Effector memory CD8-positive, alpha-beta T cell (primary cell): ENCODE measurements around the gene ISG20L2.
A peak's percentile ranks its signal among the peaks of the same experiment; 100 is the strongest.
"Not testable (repeated sequence)": the region's sequence is repeated elsewhere in the genome, so short reads cannot be mapped to it uniquely, and the experiment has no call there.

Experiments used
- ATAC-seq: fragments of 150-1000 bp; cut with Tn5 transposase; replicated peaks from 2 replicates; pipeline ENCODE4 v1.10.0; 2021; ENCODE audit warnings: mild to moderate bottlenecking, moderate library complexity
- DNase-seq, 3 experiments: peaks; one replicate each; pipeline ENCODE4 v3.0.0; 2021
- H3K27ac Mint-ChIP-seq, 2 donors: one replicate each; pipeline ENCODE4 v1.8.0; 2022; ENCODE audit warnings: mild to moderate bottlenecking in 2 of 2, mixed read lengths in 2 of 2, moderate library complexity in 2 of 2
- H3K27me3 Mint-ChIP-seq, 2 donors: one replicate each; pipeline ENCODE4 v1.8.0; 2022; ENCODE audit warnings: mixed read lengths in 2 of 2
- H3K36me3 Mint-ChIP-seq: one replicate; pipeline ENCODE4 v1.8.0; 2022; ENCODE audit warnings: mild to moderate bottlenecking, moderate library complexity, mixed read lengths; ENCODE audit not compliant: insufficient read depth
- H3K4me1 Mint-ChIP-seq, 2 donors: one replicate each; pipeline ENCODE4 v1.8.0; 2022; ENCODE audit warnings: low read depth in 2 of 2, mixed read lengths in 2 of 2
- H3K4me3 Mint-ChIP-seq, 2 donors: one replicate each; pipeline ENCODE4 v1.8.0; 2022; ENCODE audit warnings: mild to moderate bottlenecking in 2 of 2, mixed read lengths in 2 of 2, moderate library complexity in 2 of 2
- H3K9me3 Mint-ChIP-seq, 2 donors: one replicate each; pipeline ENCODE4 v1.8.0; 2022; ENCODE audit warnings: mixed read lengths in 2 of 2

The ISG20L2 gene

DNA sequence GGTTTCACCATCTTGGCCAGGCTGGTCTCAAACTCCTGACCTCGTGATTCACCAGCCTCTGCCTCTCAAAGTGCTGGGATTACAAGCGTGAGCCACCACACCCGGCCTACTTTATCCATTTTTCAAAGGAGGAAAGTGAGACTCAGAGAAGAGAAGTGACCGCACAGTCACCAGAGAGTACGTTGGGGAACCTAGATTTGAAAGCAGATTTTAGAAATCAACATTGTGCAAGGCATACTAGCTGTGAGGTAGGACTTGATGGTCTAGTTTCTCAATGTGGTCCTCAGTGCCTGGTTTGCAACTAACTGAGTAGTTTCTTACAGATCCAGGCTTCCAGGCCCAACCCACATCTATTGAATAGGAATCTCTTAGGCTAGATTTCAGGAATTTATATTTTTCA, 37.1 kb upstream of the ISG20L2 start:
- H3K4me3 Mint-ChIP-seq: no peak overlapping the region
- peaks cover 13% of the 10 kb centered on the region for H3K36me3 Mint-ChIP-seq
- peaks cover 17 to 27% of the 10 kb centered on the region in 2 donors for H3K4me1 Mint-ChIP-seq
- no peak overlapping the region for H3K27ac Mint-ChIP-seq
- no peaks in the 10 kb centered on the region for H3K9me3 Mint-ChIP-seq
- DNase-seq (no peak), ATAC-seq (no peak)
- no peaks in the 10 kb centered on the region for H3K27me3 Mint-ChIP-seq

DNA sequence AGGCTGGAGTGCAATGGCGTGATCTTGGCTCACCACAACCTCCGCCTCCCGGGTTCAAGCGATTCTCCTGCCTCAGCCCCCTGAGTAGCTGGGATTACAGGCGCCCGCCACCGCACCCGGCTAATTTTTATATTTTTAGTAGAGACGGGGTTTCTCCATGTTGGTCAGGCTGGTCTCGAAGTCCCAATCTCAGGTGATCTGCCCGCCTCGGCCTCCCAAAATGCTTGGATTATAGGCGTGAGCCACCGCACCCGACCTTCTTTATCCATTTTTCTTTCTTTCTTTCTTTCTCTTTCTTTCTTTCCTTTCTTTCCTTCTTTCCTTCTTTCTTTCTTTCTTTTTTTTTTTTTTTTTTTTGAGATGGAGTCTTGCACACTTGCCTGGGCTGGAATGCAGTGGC, 36.6 kb upstream of the ISG20L2 start:
- not testable (repeated sequence) for H3K36me3 Mint-ChIP-seq, H3K27ac Mint-ChIP-seq, H3K4me3 Mint-ChIP-seq, ATAC-seq, DNase-seq, H3K27me3 Mint-ChIP-seq, H3K9me3 Mint-ChIP-seq
- peaks cover 16 to 23% of the 10 kb centered on the region in 2 donors for H3K4me1 Mint-ChIP-seq

DNA sequence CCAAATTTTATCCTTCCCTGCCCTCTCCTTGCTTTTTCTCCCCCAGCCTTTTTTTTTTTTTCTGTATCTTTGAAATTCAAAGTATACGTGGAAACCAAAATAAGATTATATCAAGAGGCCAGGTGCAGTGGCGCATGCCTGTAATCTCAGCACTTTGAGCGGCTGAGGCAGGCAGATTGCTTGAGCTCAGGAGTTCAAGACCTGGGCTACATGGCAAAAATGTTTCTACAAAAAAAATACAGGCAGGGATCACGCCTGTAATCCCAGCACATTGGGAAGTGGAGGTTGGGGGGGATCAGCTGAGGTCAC, 32.2 kb upstream of the ISG20L2 start:
- DNase-seq (no peak), ATAC-seq (no peak)
- no peak overlapping the region for H3K27ac Mint-ChIP-seq
- no peaks in the 10 kb centered on the region for H3K4me1 Mint-ChIP-seq
- no peaks in the 10 kb centered on the region for H3K9me3 Mint-ChIP-seq
- H3K4me3 Mint-ChIP-seq: no peak overlapping the region
- H3K27me3 Mint-ChIP-seq: no peaks in the 10 kb centered on the region
- peaks cover 5% of the 10 kb centered on the region for H3K36me3 Mint-ChIP-seq

DNA sequence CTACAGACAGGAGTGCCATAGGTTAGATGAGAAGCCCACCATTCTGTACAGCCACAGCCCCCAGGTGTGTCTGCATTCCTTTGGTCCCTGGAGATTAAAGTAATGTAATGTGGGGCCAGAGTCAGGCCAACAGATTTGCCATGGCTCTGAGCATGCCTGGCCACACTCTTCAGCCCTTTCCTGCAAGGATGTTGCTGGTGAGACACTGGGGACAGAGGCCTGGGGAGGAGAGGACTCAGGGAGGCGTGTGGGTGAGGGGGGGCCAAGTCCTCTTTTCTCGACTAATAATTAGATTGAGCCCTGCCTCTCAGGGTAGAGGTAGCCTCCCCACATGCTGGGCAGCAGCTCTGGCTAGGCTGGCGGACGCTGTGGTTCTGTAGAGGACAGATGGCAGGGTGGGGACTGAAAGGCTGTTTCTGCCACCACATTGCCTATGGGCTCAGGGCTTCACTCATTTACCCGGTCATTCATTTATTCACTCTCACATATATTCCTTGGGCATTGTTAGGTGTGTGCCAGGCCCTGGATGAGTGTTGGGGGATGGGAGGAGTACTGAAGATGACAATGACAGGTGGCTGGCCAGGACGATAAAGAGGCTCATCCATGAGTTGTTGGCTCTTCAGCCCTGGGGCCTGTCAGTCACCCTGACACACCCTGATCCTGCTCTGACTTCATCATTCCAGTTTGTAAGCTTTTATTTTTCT, 31.7 kb upstream of the ISG20L2 start:
- Mint-ChIP-seq H3K27ac (no peak overlapping the region), H3K9me3 (no peaks in the 10 kb centered on the region), H3K27me3 (no peaks in the 10 kb centered on the region), H3K4me1 (no peaks in the 10 kb centered on the region), H3K4me3 (no peak overlapping the region), H3K36me3 (no peaks in the 10 kb centered on the region)
- ATAC-seq: no peak
- no peak for DNase-seq

DNA sequence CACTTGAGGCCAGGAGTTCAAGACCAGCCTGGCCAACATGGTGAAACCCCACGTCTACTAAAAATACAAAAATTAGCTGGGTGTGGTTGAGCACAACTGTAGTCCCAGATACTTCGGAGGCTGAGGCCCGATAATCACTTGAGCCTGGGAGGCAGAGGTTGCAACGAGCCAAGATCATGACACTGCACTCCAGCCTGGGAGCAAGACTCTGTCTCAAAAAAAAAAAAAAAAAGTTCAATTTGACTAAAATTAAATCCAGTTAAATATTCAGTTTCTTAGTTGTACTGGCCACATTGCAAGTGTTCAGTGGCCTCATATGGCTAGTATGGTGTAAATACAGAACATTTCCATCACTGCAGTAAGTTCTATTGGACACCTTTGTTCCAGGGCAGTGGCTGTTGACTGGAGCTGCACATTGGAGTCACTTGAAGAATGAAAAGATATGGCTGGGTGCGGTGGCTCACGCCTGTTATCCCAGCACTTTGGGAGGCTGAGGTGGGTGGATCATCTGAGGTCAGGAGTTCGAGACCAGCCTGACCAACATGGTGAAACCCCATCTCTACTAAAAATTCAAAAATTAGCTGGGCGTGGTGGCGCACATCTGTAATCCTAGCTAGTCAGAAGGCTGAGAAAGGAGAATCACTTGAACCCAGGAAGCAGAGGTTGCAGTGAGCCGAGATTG, 29.1 kb upstream of the ISG20L2 start:
- H3K36me3 Mint-ChIP-seq, H3K9me3 Mint-ChIP-seq, H3K4me1 Mint-ChIP-seq, H3K27ac Mint-ChIP-seq, H3K4me3 Mint-ChIP-seq, H3K27me3 Mint-ChIP-seq, ATAC-seq, DNase-seq: not testable (repeated sequence)

DNA sequence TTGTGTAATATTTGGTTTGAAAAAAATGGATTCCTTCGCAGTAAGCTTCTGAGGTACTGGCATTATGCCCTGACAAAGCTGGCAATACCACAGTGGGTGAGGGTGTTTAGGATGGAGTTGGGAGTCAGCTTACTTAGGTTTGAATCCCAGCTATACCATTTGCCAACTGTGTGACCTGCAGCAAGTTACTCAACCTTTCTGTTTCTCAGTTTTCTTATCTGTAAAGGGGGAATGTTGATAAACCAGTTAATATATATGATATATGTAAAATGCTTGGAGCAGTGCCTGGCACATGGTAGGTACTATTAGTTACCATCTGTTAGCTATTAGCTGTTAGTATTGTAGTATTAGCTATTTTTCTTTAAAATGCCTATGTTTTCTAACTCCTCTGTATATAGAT, 27.8 kb upstream of the ISG20L2 start:
- DNase-seq (no peak), ATAC-seq (no peak)
- H3K4me3 Mint-ChIP-seq: no peak overlapping the region
- peaks cover 8% of the 10 kb centered on the region for H3K36me3 Mint-ChIP-seq
- H3K9me3 Mint-ChIP-seq: no peaks in the 10 kb centered on the region
- peaks cover 5 to 9% of the 10 kb centered on the region in 2 donors for H3K4me1 Mint-ChIP-seq
- no peaks in the 10 kb centered on the region for H3K27me3 Mint-ChIP-seq
- no peak overlapping the region for H3K27ac Mint-ChIP-seq

DNA sequence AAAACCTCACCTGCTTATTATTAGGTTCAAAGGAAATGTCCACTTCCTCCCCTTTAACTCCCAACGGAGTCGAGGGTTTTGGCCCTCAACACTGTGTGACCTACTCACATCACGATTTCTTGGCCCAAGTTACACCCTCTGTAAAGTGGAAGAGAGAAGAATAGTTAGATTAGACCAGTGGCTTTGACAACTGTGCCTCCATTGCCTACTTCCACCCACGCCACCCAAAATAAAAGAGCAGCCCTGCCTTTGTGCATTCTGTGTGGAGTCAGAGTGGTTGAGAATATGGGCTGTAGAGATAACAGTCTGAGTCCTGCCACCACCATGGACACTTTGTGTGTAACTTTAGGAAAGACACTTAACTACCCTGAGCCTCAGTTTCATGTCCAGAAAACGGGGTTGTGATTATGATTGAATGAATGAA, 27.0 kb upstream of the ISG20L2 start:
- Mint-ChIP-seq H3K4me3 (no peak overlapping the region), H3K36me3 (peaks cover 11% of the 10 kb centered on the region), H3K4me1 (peaks cover 6 to 9% of the 10 kb centered on the region in 2 donors), H3K27me3 (no peaks in the 10 kb centered on the region), H3K9me3 (no peaks in the 10 kb centered on the region), H3K27ac (no peak overlapping the region)
- DNase-seq (no peak), ATAC-seq (no peak)

DNA sequence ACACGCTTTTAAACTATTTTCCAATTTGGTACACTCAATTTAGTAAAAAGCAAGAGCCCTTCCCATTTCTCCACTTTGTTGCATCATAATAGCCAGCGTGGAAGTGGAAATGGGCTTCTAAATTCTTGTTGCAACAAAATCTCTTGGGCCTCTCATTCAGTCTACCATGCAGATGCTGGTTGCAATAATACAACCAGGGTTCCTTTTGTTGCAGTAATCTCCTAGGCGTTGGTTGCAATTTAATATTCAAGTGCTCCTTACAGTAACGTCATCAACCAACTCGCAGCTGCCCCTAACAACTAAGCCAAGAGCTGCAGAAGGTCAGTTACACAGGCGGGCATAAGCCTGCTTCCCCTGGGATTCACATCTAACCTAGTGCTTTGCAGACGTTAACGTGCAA, 25.7 kb upstream of the ISG20L2 start:
- Mint-ChIP-seq H3K4me3 (no peak overlapping the region), H3K36me3 (peaks cover 19% of the 10 kb centered on the region), H3K9me3 (no peaks in the 10 kb centered on the region), H3K27ac (no peak overlapping the region), H3K4me1 (peaks cover 19 to 22% of the 10 kb centered on the region in 2 donors), H3K27me3 (no peaks in the 10 kb centered on the region)
- ATAC-seq (no peak), DNase-seq (no peak)

DNA sequence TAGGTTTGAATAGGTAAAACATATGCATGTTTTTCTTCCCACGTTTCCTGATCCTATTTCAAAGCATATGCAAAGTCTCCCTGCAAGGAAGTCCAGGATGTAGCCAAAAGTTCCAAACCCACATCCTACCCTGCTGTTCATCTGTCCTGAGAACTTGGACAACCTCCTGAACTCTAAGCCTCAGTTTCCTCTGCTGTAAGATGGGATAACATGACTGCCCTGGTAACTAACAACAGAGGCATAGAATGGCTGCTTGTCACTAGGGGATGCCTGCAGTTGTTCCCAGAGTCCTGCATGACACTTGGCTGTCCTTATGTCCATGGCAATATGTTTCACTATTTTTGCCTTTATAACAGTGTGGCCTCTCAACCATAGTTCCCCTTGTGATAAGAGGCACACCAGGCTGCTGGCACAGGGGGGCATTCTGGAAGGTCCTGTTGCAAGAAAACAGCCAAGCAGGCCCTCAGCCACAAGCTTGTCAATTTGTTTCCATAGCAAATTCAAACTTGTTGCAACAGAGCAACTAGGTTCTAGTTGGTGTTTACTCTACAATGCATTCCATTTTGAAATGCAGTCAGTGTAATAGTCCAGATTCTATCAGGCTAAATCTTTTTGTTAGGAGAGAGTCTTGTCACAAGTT, 24.4 kb upstream of the ISG20L2 start:
- H3K4me1 Mint-ChIP-seq: peaks cover 30 to 34% of the 10 kb centered on the region in 2 donors
- no peak for DNase-seq
- H3K36me3 Mint-ChIP-seq: peaks cover 29% of the 10 kb centered on the region
- H3K4me3 Mint-ChIP-seq: peak overlapping the region; percentile 83 to 91
- no peaks in the 10 kb centered on the region for H3K9me3 Mint-ChIP-seq
- peak overlapping the region; percentile 83 to 98 for H3K27ac Mint-ChIP-seq
- no peak for ATAC-seq
- no peaks in the 10 kb centered on the region for H3K27me3 Mint-ChIP-seq

DNA sequence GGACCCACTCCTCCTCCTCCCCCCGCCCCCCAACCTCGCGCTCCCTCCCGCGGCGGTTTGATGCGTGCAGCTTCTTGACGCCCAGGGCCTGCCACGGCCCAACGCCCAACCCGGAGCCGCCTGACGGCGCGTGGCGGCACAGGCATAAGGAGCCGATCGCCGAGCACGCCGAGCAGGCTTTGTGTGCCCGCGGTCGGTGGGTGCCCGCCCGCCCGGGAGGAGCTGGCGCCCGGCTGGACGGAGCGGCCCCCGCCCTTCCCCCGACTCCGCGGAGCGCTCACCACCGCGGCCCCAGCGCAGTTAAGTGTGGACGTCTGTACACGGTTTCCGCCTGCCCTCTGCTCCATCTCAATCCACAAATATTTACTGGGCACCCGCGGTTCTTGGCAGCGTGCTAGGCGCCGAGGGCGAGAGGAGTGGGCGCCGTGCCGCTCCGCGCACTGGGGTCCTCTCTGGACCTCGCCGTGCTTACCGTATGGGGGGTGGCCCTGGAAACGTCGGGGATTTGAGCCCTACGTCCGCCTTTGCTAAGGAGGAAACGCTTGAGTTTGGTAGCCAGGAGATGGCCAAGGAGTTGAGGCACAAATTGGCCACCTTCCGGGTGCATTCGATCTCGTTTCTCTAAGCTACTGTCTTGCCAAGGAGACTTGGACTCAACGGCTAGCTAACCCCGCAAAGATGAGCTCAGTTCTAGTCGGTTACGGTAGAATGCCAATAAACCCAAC, 23.4 kb upstream of the ISG20L2 start:
- peaks cover 33% of the 10 kb centered on the region for H3K36me3 Mint-ChIP-seq
- no peaks in the 10 kb centered on the region for H3K27me3 Mint-ChIP-seq
- H3K4me3 Mint-ChIP-seq: peak overlapping the region; percentile 83 to 91
- H3K27ac Mint-ChIP-seq: peak overlapping the region; percentile 83 to 98
- no peaks in the 10 kb centered on the region for H3K9me3 Mint-ChIP-seq
- H3K4me1 Mint-ChIP-seq: peaks cover 38 to 43% of the 10 kb centered on the region in 2 donors
- ATAC-seq (peak; percentile 79), DNase-seq (peak; percentile 86 to 89 (median 88))

DNA sequence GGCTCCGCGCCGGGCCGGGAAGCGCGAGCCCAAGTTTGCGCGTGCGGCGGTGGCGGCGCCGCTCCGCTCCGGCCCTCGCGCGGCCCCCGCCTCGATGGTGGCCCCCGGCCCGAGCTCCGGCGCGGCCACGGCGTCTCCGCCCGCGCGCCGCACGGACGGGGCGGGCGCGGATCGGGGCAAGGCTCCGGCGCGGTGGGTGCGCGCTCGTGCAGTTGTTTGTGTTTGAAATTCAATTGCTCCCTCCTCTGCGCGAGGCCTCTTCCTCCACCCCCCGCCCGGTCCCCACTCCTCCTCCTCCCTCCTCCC, 22.8 kb upstream of the ISG20L2 start, which contains the start of gene HDGF:
TSS of gene HDGF (minus strand) at position 225 of the 306 bp plus-strand sequence. CDS start 246 bp downstream, outside the sequence.
- peaks cover 40 to 46% of the 10 kb centered on the region in 2 donors for H3K4me1 Mint-ChIP-seq
- ATAC-seq (no peak), DNase-seq (no peak)
- H3K36me3 Mint-ChIP-seq: peaks cover 33% of the 10 kb centered on the region
- H3K27ac Mint-ChIP-seq: peak within 1 kb of the TSS; percentile 97 to 98
- H3K27me3 Mint-ChIP-seq: no peaks in the 10 kb centered on the region
- peak within 1 kb of the TSS; percentile 83 to 91 for H3K4me3 Mint-ChIP-seq
- H3K9me3 Mint-ChIP-seq: no peaks in the 10 kb centered on the region

DNA sequence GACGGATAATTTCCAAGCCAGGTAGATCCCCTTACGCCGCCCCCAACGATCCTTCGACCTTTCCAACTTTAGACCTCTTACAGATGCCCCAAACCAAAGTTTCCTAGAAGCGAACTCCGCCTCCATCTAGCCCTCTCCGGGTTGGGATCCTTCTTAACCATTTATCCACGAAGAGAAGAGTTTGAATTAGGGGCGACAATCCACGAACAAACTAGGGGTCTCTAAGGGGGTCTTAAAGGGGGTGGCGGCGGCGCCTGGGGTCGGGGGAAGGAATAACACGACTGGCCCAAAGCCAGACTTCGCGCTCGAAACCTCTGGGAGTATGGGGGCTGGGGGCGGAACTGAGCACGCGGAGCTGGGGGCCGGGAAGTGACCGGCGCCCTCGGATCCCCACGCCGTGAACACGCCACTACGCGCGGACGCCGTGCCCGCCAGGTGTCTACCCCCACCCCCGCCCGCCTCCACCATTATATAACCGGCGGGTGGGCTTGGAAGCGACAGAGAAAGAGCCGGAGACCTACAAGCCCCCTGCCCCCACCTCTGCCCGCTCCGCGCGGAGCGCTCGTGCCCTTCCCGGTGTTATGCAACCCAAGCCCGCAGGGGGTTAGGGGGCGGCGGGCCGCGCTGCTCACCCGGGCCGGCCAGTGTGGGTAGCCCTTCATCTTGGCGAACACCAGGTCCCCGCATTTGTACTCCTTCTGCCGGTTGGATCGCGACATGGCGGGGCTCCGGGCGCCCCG, 22.3 kb upstream of the ISG20L2 start:
- Mint-ChIP-seq H3K27me3 (no peaks in the 10 kb centered on the region), H3K9me3 (no peaks in the 10 kb centered on the region), H3K4me3 (peak overlapping the region; percentile 83 to 91), H3K4me1 (peaks cover 45 to 51% of the 10 kb centered on the region in 2 donors), H3K27ac (peak overlapping the region; percentile 97 to 98), H3K36me3 (peaks cover 33% of the 10 kb centered on the region)
- DNase-seq (peak in 2 of 3 experiments; percentile 28 to 35), ATAC-seq (peak; percentile 22)

DNA sequence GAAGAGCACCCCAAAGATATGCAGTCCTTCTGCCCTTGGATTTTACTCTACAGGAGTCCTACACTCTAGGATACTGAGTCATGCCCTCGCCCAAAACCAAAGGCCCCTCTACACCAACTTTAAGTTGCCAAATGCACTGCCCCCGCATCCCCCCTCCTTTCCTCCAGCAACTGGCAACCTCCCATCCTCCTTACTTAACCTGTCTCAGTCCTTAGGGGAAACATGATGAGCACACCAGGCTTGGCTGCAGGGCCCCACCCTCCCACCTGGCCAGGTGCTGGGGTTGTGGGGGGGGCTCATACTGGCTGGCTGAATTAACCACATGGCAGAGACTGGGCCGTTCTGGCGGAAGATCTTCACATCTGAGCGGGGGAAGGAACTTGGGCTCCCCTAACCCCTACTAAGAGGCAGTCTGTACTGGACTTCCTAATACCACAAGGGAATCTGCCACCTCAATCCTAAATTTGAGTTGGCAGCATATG, 21.7 kb upstream of the ISG20L2 start:
- DNase-seq (peak in 1 of 3 experiments; percentile 16), ATAC-seq (no peak)
- peak overlapping the region; percentile 83 to 91 for H3K4me3 Mint-ChIP-seq
- H3K9me3 Mint-ChIP-seq: no peaks in the 10 kb centered on the region
- H3K27me3 Mint-ChIP-seq: no peaks in the 10 kb centered on the region
- peak overlapping the region; percentile 97 to 98 for H3K27ac Mint-ChIP-seq
- peaks cover 51 to 56% of the 10 kb centered on the region in 2 donors for H3K4me1 Mint-ChIP-seq
- H3K36me3 Mint-ChIP-seq: peaks cover 36% of the 10 kb centered on the region
